GM12891 (cell line): ENCODE data around the gene SCAMP2.
"Not testable (repeated sequence)": the region's sequence is repeated elsewhere in the genome, so short reads cannot be mapped to it uniquely, and the experiment has no call there.

ENCODE experiments used
- DNase-seq: peaks from one replicate; pipeline ENCODE4 v3.0.0; 2011; ENCODE audit warnings: low spot score; ENCODE audit not compliant: insufficient read length
- FAIRE-seq: peaks from 2 replicates; lab custom pipeline; 2011; peaks lifted over from hg19 to GRCh38; lab: Jason Lieb, UNC
- PAX5 ChIP-seq: IDR thresholded peaks from 2 replicates; pipeline ENCODE4 v1.6.1; 2011; ENCODE audit warnings: low read length, moderate library complexity, mild to moderate bottlenecking; ENCODE audit not compliant: insufficient read depth, severe bottlenecking
- POLR2A ChIP-seq: IDR thresholded peaks from 2 replicates; pipeline ENCODE4 v1.6.1; 2011; ENCODE audit warnings: low read depth, low read length, control low read depth
- POLR2AphosphoS5 ChIP-seq: IDR thresholded peaks from 2 replicates; pipeline ENCODE4 v1.6.1; 2011; ENCODE audit warnings: low read depth, low read length, control low read depth
- POU2F2 ChIP-seq: IDR thresholded peaks from 2 replicates; pipeline ENCODE4 v1.6.1; 2011; ENCODE audit warnings: low read depth, mild to moderate bottlenecking, control low read depth, low read length, moderate library complexity
- SPI1 ChIP-seq: IDR thresholded peaks from 2 replicates; pipeline ENCODE4 v1.6.1; 2011; ENCODE audit warnings: low read depth, low read length, control low read depth
- TAF1 ChIP-seq: IDR thresholded peaks from 2 replicates; pipeline ENCODE4 v1.6.1; 2011; ENCODE audit warnings: low read depth, low read length, control low read depth

Gene SCAMP2

GRCh38 chr15:74904190-74904805 is 31.1 kb upstream of the SCAMP2 start:
- DNase-seq (no peak), FAIRE-seq (no peak)
- TF ChIP-seq TAF1 (no peak), POU2F2 (no peak), PAX5 (no peak), POLR2A (no peak), SPI1 (no peak), POLR2AphosphoS5 (no peak)

- TF ChIP-seq TAF1 (no peak), POLR2A (no peak), POU2F2 (no peak)
- no peak for FAIRE-seq
- no peak for DNase-seq
Measured at GRCh38 chr15:74903676-74904075, 30.5 kb upstream of the SCAMP2 start.

- no peak for TF ChIP-seq PAX5
- no peak for TF ChIP-seq POLR2AphosphoS5
- no peak for TF ChIP-seq POLR2A
- TF ChIP-seq SPI1 = no peak
- TF ChIP-seq POU2F2 = no peak
- no peak for TF ChIP-seq TAF1
- DNase-seq (no peak), FAIRE-seq (no peak)
Measured at GRCh38 chr15:74902295-74903075, 29.3 kb upstream of the SCAMP2 start.

GRCh38 chr15:74901612-74902063 is 28.5 kb upstream of the SCAMP2 start:
- FAIRE-seq (no peak), DNase-seq (peak; percentile 62)
- TF ChIP-seq TAF1 = no peak

- TF ChIP-seq SPI1 (no peak), POLR2A (no peak; the same call in 1 of the 2 replicates), PAX5 (no peak), POLR2AphosphoS5 (no peak), TAF1 (no peak), POU2F2 (no peak)
- DNase-seq (no peak), FAIRE-seq (no peak)
Measured at GRCh38 chr15:74897300-74897701, 24.1 kb upstream of the SCAMP2 start.

GRCh38 chr15:74896316-74896715 is 23.2 kb upstream of the SCAMP2 start:
- TF ChIP-seq POU2F2 (no peak), POLR2A (no peak), SPI1 (no peak), PAX5 (no peak), TAF1 (no peak), POLR2AphosphoS5 (no peak)
- DNase-seq (no peak), FAIRE-seq (no peak)

GRCh38 chr15:74895830-74896229 is 22.7 kb upstream of the SCAMP2 start:
- TF ChIP-seq POLR2A (no peak), POU2F2 (no peak), POLR2AphosphoS5 (no peak), SPI1 (no peak), TAF1 (no peak), PAX5 (no peak)
- DNase-seq (no peak), FAIRE-seq (no peak)

- DNase-seq, FAIRE-seq: not testable (repeated sequence)
Measured at GRCh38 chr15:74894383-74894782, 21.2 kb upstream of the SCAMP2 start.

- DNase-seq (no peak), FAIRE-seq (no peak)
- no peak for TF ChIP-seq POLR2AphosphoS5
- TF ChIP-seq POU2F2 = no peak
- TF ChIP-seq TAF1 = no peak
- TF ChIP-seq POLR2A = no peak
- TF ChIP-seq SPI1 = no peak
- TF ChIP-seq PAX5 = no peak
Measured at GRCh38 chr15:74893627-74894026, 20.5 kb upstream of the SCAMP2 start.

GRCh38 chr15:74892931-74893330 is 19.8 kb upstream of the SCAMP2 start:
- TF ChIP-seq PAX5 (no peak), SPI1 (peak; percentile 82)
- DNase-seq (no peak), FAIRE-seq (no peak)
